ENCODE data around the gene IL4. TPM values are rescaled to one million over a fixed set of nuclear protein-coding genes. Genes with fewer than 3 reads are reported as not detected.
"Not testable (repeated sequence)": the region's sequence is repeated elsewhere in the genome, so short reads cannot be mapped to it uniquely, and the experiment has no call there.

Gene IL4
- total RNA-seq = not detected
- under 1 TPM in 1 of 2 donors, not detected in 1; 0.43 TPM for polyA plus RNA-seq (ENCODE audit: insufficient read length in 2 of 2)
- long read RNA-seq, donor 1 = 0 reads
- long read RNA-seq, donor 2 = 0 reads
- long read RNA-seq, donor 3 = 0 reads
- long read RNA-seq, donor 4 = 0 reads

GRCh38 chr5:132673939-132674630 lies at the start of gene IL4:
IL4 (plus strand) TSS chr5:132673989; CDS start chr5:132674051, 62 bp downstream.
- no peak for DNase-seq (ENCODE audit: low read depth in 4 of 6, low spot score in 6 of 6)
- 90% methylated on average over 14 of the region's 14 CpGs for WGBS (ENCODE audit: insufficient coverage)
- Histone ChIP-seq H3K27ac (ENCODE audit: low read depth, low read length) (no peak within 1 kb of the TSS), H3K9me3 (ENCODE audit: control insufficient read depth, insufficient read depth, low read length) (no peaks in the 10 kb centered on the region), H3K4me1 (ENCODE audit: control insufficient read depth, insufficient read depth, low read length) (no peaks in the 10 kb centered on the region), H3K4me3 (ENCODE audit: low read depth, low read length) (no peak within 1 kb of the TSS), H3K36me3 (ENCODE audit: control insufficient read depth, insufficient read depth, low read length) (no peaks in the 10 kb centered on the region), H3K27me3 (ENCODE audit: control insufficient read depth, insufficient read depth, low read length) (no peaks in the 10 kb centered on the region)

DNA sequence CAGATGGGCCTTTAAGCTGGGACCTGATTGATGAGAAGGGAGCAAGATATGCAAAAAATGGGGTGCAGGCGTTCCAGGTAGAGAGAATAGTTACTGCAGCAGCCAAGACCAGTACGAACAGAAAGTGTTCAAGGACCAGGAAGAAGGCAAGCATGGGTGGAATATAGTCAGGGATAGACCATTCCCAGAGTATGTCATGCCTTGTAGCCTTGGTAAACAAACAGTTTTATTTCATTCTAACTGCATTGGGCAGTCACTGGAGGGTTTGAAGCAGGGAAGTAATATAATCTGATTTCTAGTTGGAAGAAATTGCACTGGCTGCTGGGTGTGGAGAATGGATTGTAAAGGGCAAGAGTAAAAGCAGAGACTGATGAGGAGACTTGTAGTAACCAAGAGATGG lies 46.3 kb upstream of the IL4 start:
- H3K4me1 ChIP-seq (ENCODE audit: control insufficient read depth, insufficient read depth, low read length) = no peaks in the 10 kb centered on the region
- H3K9me3 ChIP-seq (ENCODE audit: control insufficient read depth, insufficient read depth, low read length) = no peaks in the 10 kb centered on the region
- H3K27ac ChIP-seq (ENCODE audit: low read depth, low read length) = no peak overlapping the region
- 93% methylated on average over 2 of the region's 2 CpGs for WGBS (ENCODE audit: insufficient coverage)
- no peaks in the 10 kb centered on the region for H3K27me3 ChIP-seq (ENCODE audit: control insufficient read depth, insufficient read depth, low read length)
- H3K36me3 ChIP-seq (ENCODE audit: control insufficient read depth, insufficient read depth, low read length) = peaks cover 9% of the 10 kb centered on the region
- H3K4me3 ChIP-seq (ENCODE audit: low read depth, low read length) = no peak overlapping the region
- no peak for DNase-seq (ENCODE audit: low read depth in 4 of 6, low spot score in 6 of 6)

GRCh38 chr5:132628814-132629213 lies 45.0 kb upstream of the IL4 start:
- no peak overlapping the region for H3K4me3 ChIP-seq (ENCODE audit: low read depth, low read length)
- H3K36me3 ChIP-seq (ENCODE audit: control insufficient read depth, insufficient read depth, low read length) = peaks cover 9% of the 10 kb centered on the region
- no peak overlapping the region for H3K27ac ChIP-seq (ENCODE audit: low read depth, low read length)
- no peak for DNase-seq (ENCODE audit: low read depth in 4 of 6, low spot score in 6 of 6)
- 100% methylated on average over 1 of the region's 2 CpGs for WGBS (ENCODE audit: insufficient coverage)
- no peaks in the 10 kb centered on the region for H3K4me1 ChIP-seq (ENCODE audit: control insufficient read depth, insufficient read depth, low read length)
- H3K9me3 ChIP-seq (ENCODE audit: control insufficient read depth, insufficient read depth, low read length) = no peaks in the 10 kb centered on the region
- no peaks in the 10 kb centered on the region for H3K27me3 ChIP-seq (ENCODE audit: control insufficient read depth, insufficient read depth, low read length)

- Histone ChIP-seq H3K4me1 (ENCODE audit: control insufficient read depth, insufficient read depth, low read length) (no peaks in the 10 kb centered on the region), H3K27me3 (ENCODE audit: control insufficient read depth, insufficient read depth, low read length) (no peaks in the 10 kb centered on the region), H3K9me3 (ENCODE audit: control insufficient read depth, insufficient read depth, low read length) (no peaks in the 10 kb centered on the region), H3K27ac (ENCODE audit: low read depth, low read length) (no peak overlapping the region), H3K4me3 (ENCODE audit: low read depth, low read length) (no peak overlapping the region), H3K36me3 (ENCODE audit: control insufficient read depth, insufficient read depth, low read length) (peaks cover 9% of the 10 kb centered on the region)
- WGBS (ENCODE audit: insufficient coverage) = 91% methylated on average over 1 of the region's 5 CpGs
- DNase-seq (ENCODE audit: low read depth in 4 of 6, low spot score in 6 of 6) = no peak
Observed at GRCh38 chr5:132629230-132629944, 44.4 kb upstream of the IL4 start.

DNA sequence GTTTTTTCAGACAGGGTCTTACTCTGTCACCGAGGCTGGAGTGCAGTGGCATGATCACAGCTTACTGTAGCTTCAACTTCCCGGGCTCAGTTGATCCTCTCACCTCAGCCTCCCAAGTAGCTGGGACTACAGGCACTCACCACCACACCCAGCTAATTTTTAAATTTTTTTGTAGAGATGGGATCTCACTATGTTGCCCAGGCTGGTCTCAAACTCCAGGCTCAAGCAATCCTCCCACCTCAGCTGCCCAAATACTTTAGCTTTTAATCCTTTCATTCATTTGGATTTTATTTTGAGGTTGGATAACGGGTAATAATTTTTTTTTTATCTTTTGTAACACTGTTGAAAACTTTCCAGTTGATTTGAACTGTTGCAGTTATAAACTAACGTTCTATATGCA lies 40.2 kb upstream of the IL4 start:
- H3K36me3 ChIP-seq (ENCODE audit: control insufficient read depth, insufficient read depth, low read length) = peaks cover 13% of the 10 kb centered on the region
- not testable (repeated sequence) for DNase-seq (ENCODE audit: low read depth in 4 of 6, low spot score in 6 of 6); H3K4me3 ChIP-seq (ENCODE audit: low read depth, low read length); H3K27ac ChIP-seq (ENCODE audit: low read depth, low read length); H3K4me1 ChIP-seq (ENCODE audit: control insufficient read depth, insufficient read depth, low read length); H3K9me3 ChIP-seq (ENCODE audit: control insufficient read depth, insufficient read depth, low read length); H3K27me3 ChIP-seq (ENCODE audit: control insufficient read depth, insufficient read depth, low read length)
- whole genome bisulfite sequencing (ENCODE audit: insufficient coverage) = no CpG with 5 or more reads among the region's 4 CpGs

GRCh38 chr5:132635873-132636272 lies 37.9 kb upstream of the IL4 start:
- Histone ChIP-seq H3K36me3 (ENCODE audit: control insufficient read depth, insufficient read depth, low read length) (peaks cover 16% of the 10 kb centered on the region), H3K9me3 (ENCODE audit: control insufficient read depth, insufficient read depth, low read length) (no peaks in the 10 kb centered on the region), H3K4me3 (ENCODE audit: low read depth, low read length) (no peak overlapping the region), H3K27me3 (ENCODE audit: control insufficient read depth, insufficient read depth, low read length) (no peaks in the 10 kb centered on the region), H3K4me1 (ENCODE audit: control insufficient read depth, insufficient read depth, low read length) (no peaks in the 10 kb centered on the region), H3K27ac (ENCODE audit: low read depth, low read length) (no peak overlapping the region)
- whole genome bisulfite sequencing (ENCODE audit: insufficient coverage) = no CpG with 5 or more reads among the region's 4 CpGs
- DNase-seq (ENCODE audit: low read depth in 4 of 6, low spot score in 6 of 6) = no peak

DNA sequence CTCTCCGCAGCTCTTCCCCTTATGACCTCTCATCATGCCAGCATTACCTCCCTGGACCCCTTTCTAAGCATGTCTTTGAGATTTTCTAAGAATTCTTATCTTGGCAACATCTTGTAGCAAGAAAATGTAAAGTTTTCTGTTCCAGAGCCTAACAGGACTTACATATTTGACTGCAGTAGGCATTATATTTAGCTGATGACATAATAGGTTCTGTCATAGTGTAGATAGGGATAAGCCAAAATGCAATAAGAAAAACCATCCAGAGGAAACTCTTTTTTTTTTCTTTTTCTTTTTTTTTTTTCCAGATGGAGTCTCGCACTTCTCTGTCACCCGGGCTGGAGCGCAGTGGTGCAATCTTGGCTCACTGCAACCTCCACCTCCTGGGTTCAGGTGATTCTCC lies 36.5 kb upstream of the IL4 start:
- DNase-seq (ENCODE audit: low read depth in 4 of 6, low spot score in 6 of 6) = no peak
- H3K36me3 ChIP-seq (ENCODE audit: control insufficient read depth, insufficient read depth, low read length) = peaks cover 21% of the 10 kb centered on the region
- no peak overlapping the region for H3K27ac ChIP-seq (ENCODE audit: low read depth, low read length)
- H3K4me1 ChIP-seq (ENCODE audit: control insufficient read depth, insufficient read depth, low read length) = no peaks in the 10 kb centered on the region
- no peaks in the 10 kb centered on the region for H3K27me3 ChIP-seq (ENCODE audit: control insufficient read depth, insufficient read depth, low read length)
- 100% methylated on average over 3 of the region's 4 CpGs for WGBS (ENCODE audit: insufficient coverage)
- no peaks in the 10 kb centered on the region for H3K9me3 ChIP-seq (ENCODE audit: control insufficient read depth, insufficient read depth, low read length)
- H3K4me3 ChIP-seq (ENCODE audit: low read depth, low read length) = no peak overlapping the region

DNA sequence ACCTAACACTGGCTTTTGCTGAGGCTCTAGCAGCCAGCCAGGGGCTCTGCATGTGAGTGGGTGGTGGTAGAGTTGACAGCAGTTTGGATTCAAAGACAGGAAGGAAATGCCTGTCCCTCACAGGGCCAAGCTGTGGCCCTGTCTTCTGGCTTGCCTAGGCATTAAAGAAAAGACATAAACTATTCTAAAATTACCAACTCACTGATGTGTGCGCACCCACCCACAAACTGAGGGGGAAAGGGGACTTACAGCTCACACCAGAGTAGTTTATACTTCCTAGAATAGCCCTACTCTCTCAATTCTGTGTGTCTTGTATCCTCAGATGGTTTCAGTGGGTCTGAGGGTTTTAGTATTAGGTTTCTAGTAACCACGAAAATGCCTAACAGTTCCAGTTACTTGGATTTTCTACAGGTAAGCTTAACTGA lies 34.1 kb upstream of the IL4 start:
- no CpG with 5 or more reads among the region's 2 CpGs for WGBS (ENCODE audit: insufficient coverage)
- Histone ChIP-seq H3K27me3 (ENCODE audit: control insufficient read depth, insufficient read depth, low read length) (no peaks in the 10 kb centered on the region), H3K27ac (ENCODE audit: low read depth, low read length) (no peak overlapping the region), H3K9me3 (ENCODE audit: control insufficient read depth, insufficient read depth, low read length) (no peaks in the 10 kb centered on the region), H3K4me1 (ENCODE audit: control insufficient read depth, insufficient read depth, low read length) (no peaks in the 10 kb centered on the region), H3K4me3 (ENCODE audit: low read depth, low read length) (no peak overlapping the region), H3K36me3 (ENCODE audit: control insufficient read depth, insufficient read depth, low read length) (peaks cover 21% of the 10 kb centered on the region)
- no peak for DNase-seq (ENCODE audit: low read depth in 4 of 6, low spot score in 6 of 6)

- H3K9me3 ChIP-seq (ENCODE audit: control insufficient read depth, insufficient read depth, low read length) = no peaks in the 10 kb centered on the region
- H3K36me3 ChIP-seq (ENCODE audit: control insufficient read depth, insufficient read depth, low read length) = peaks cover 21% of the 10 kb centered on the region
- no peak overlapping the region for H3K27ac ChIP-seq (ENCODE audit: low read depth, low read length)
- no peaks in the 10 kb centered on the region for H3K4me1 ChIP-seq (ENCODE audit: control insufficient read depth, insufficient read depth, low read length)
- H3K4me3 ChIP-seq (ENCODE audit: low read depth, low read length) = no peak overlapping the region
- no peak for DNase-seq (ENCODE audit: low read depth in 4 of 6, low spot score in 6 of 6)
- H3K27me3 ChIP-seq (ENCODE audit: control insufficient read depth, insufficient read depth, low read length) = no peaks in the 10 kb centered on the region
- 82% methylated on average over 4 of the region's 4 CpGs for WGBS (ENCODE audit: insufficient coverage)
Observed at GRCh38 chr5:132640613-132641012, 33.2 kb upstream of the IL4 start.
